ENCODE measurements around the gene FDXACB1. TPM values are rescaled to one million over a fixed set of nuclear protein-coding genes. Genes with fewer than 3 reads are reported as not detected.
A peak's percentile ranks its signal among the peaks of the same experiment; 100 is the strongest.

FDXACB1 gene
- total and polyA plus RNA-seq, 2 of the 4 experiments (the other 2 are of a cell fraction), result 1.7 to 3.0 TPM

GRCh38 chr11:111837366-111837891 lies 41.5 kb downstream of the FDXACB1 start (continued):
- TF ChIP-seq ELK1 (IDR thresholded peaks at IDR 0.05; ENCODE audit: borderline replicate concordance, low read depth, low read length) (no peak), RFX5 (IDR thresholded peaks at IDR 0.05; ENCODE audit: low read depth, low read length) (no peak)

GRCh38 chr11:111836721-111837120 lies 42.2 kb downstream of the FDXACB1 start:
- no peak overlapping the region for H3K23ac ChIP-seq (ENCODE audit: low read depth, low read length)
- CTCF ChIA-PET, result interaction anchor here (1.2 kb wide), 1 partner anchor 59 kb away, joined by 3 read pairs; no protein-coding TSS in a partner anchor
- TF ChIP-seq RAD21 (IDR thresholded peaks at IDR 0.05; ENCODE audit: low read length) (no peak), RCOR1 (IDR thresholded peaks at IDR 0.05; ENCODE audit: insufficient replicate concordance, low read length) (no peak), FOS (IDR thresholded peaks at IDR 0.05; ENCODE audit: low read depth, low read length) (no peak), SMC3 (IDR thresholded peaks at IDR 0.05; ENCODE audit: low read depth, low read length) (no peak), NFE2L2 (IDR thresholded peaks at IDR 0.05; ENCODE audit: low read depth, low read length) (no peak), CHD1 (IDR thresholded peaks at IDR 0.05; ENCODE audit: low read depth, low read length) (no peak), CTCF (conservative IDR thresholded peaks at IDR 0.05; ENCODE audit: low read depth, low read length) (no peak), MXI1 (IDR thresholded peaks at IDR 0.05; ENCODE audit: borderline replicate concordance, low read depth, low read length) (no peak), RFX5 (IDR thresholded peaks at IDR 0.05; ENCODE audit: low read depth, low read length) (no peak), ELK1 (IDR thresholded peaks at IDR 0.05; ENCODE audit: borderline replicate concordance, low read depth, low read length) (no peak), USF2 (IDR thresholded peaks at IDR 0.05; ENCODE audit: low read depth, low read length) (no peak)

More at GRCh38 chr11:111836721-111837120, 42.2 kb downstream of the FDXACB1 start:
- Histone ChIP-seq H3K9me1 (ENCODE audit: insufficient read depth, low read length) (no peaks in the 10 kb centered on the region), H3K4me3 (ENCODE audit: insufficient read depth, low read depth, low read length) (no peak overlapping the region), H2AK9ac (replicated peaks; ENCODE audit: low read depth, low read length, poor library complexity) (no peak overlapping the region), H4K91ac (ENCODE audit: insufficient read depth, low read depth, low read length) (no peak overlapping the region), H2BK120ac (ENCODE audit: low read depth, low read length) (no peak overlapping the region), H2BK15ac (ENCODE audit: low read depth, low read length) (no peak overlapping the region), H3K79me1 (ENCODE audit: low read depth in 1 of 2, low read length in 2 of 2) (no peaks in the 10 kb centered on the region), H3K27me3 (ENCODE audit: control insufficient read depth, insufficient read depth, low read length) (no peaks in the 10 kb centered on the region), H4K5ac (ENCODE audit: low read depth, low read length) (no peak overlapping the region; the same call in 1 of the 2 replicates), H2BK5ac (ENCODE audit: low read depth, low read length, poor library complexity, severe bottlenecking) (no peak overlapping the region), H3K56ac (ENCODE audit: extremely low read depth, insufficient read depth, low read length) (no peak overlapping the region), H3K18ac (ENCODE audit: low read depth, low read length) (peak overlapping the region; percentile 35; the same call in 1 of the 2 replicates), H3K14ac (replicated peaks; ENCODE audit: low read depth, low read length) (no peak overlapping the region), H4K20me1 (ENCODE audit: insufficient read depth, low read length) (no peaks in the 10 kb centered on the region), H3K36me3 (ENCODE audit: control insufficient read depth, insufficient read depth, low read length) (peaks cover 9% of the 10 kb centered on the region), H2AFZ (replicated peaks; ENCODE audit: low read length, poor library complexity) (no peak overlapping the region), H4K8ac (ENCODE audit: low read depth in 2 of 2, low read length in 2 of 2) (no peak overlapping the region), H2AK5ac (ENCODE audit: low read depth, low read length) (no peak overlapping the region), H3K27ac (ENCODE audit: insufficient read depth, low read length) (no peak overlapping the region), H3K9me3 (ENCODE audit: control insufficient read depth, insufficient read depth, low read length) (no peaks in the 10 kb centered on the region), H3K4ac (ENCODE audit: low read depth, low read length) (no peak overlapping the region), H3K4me1 (ENCODE audit: control insufficient read depth, insufficient read depth, low read length) (peaks cover 4% of the 10 kb centered on the region; the same call in 1 of the 2 replicates), H2BK20ac (ENCODE audit: low read depth, low read length) (no peak overlapping the region), H3K9ac (ENCODE audit: low read depth, low read length) (no peak overlapping the region), H3K4me2 (ENCODE audit: low read depth, low read length) (no peak overlapping the region)
- in situ Hi-C loops (cut with MboI; ENCODE audit: low sequenced_read_pairs), result no loop called here
- DNase-seq, result peak; percentile 52
- POLR2A ChIA-PET (ENCODE audit: unreplicated experiment), result no interaction called here
- no CpG with 5 or more reads among the region's 1 CpG for WGBS, 2 experiments (ENCODE audit: extremely low coverage in 2 of 2, insufficient read length in 1 of 2)
- BruUV-seq (replicated peaks), result no TSS peak
- peak; percentile 38; the same call in 1 of the 2 replicates for ATAC-seq (ENCODE audit: low read depth)
- dilution Hi-C loops (cut with HindIII; ENCODE audit: low sequenced_read_pairs, unreplicated experiment), result no loop called here
- intact Hi-C loops (cut with micrococcal nuclease), result no loop called here
